A549 (cell line): ENCODE measurements around the gene COL5A1.

Source experiments
- CTCF ChIP-seq: fragments of >200 bp; sonication (Bioruptor Twin); formaldehyde crosslinking; IDR thresholded peaks from 3 replicates; pipeline ENCODE4 v1.5.1; 2016
- MAX ChIP-seq: IDR thresholded peaks from 2 replicates; pipeline ENCODE4 v1.6.1; 2012
- POLR2A ChIP-seq: IDR thresholded peaks from 2 replicates; pipeline ENCODE4 v1.6.1; 2012; ENCODE audit warnings: mild to moderate bottlenecking, low read length
- ZFP36 ChIP-seq: fragments of 450-650 bp; IDR thresholded peaks from 2 replicates; pipeline ENCODE4 v1.6.1; 2014; ENCODE audit warnings: borderline replicate concordance; ENCODE audit not compliant: partially characterized antibody

GRCh38 chr9:134677743-134678142, 36.1 kb downstream of the COL5A1 start:
- TF ChIP-seq CTCF: no peak
- no peak for TF ChIP-seq MAX
- TF ChIP-seq POLR2A: no peak
- TF ChIP-seq ZFP36: no peak
